GM12878 (cell line): ENCODE data around the gene ASAP2. TPM values are rescaled to one million over a fixed set of nuclear protein-coding genes. Genes with fewer than 3 reads are reported as not detected.

Experiments
- ATAC-seq: fragments of 200-7000 bp; cut with Tn5 transposase; 3 replicates; pipeline ENCODE4 v1.9.1; 2020; ENCODE audit warnings: mild to moderate bottlenecking, moderate library complexity
- BruUV-seq: library from RNA; stranded (reverse); fragments of 400-500 nt; replicated peaks from 2 replicates; lab custom pipeline; 2021; lab: Mats Ljungman, UMichigan
- CTCF ChIA-PET: fragments of 300-600 bp; sonication (Branson Sonifier 250); formaldehyde crosslinking; extraction: SDS; loops from one replicate; lab custom pipeline; 2021; ENCODE audit warnings: inconsistent platforms; lab: Yijun Ruan, JAX
- POLR2A ChIA-PET: fragments of 350-600 bp; formaldehyde crosslinking; extraction: SDS; loops from one replicate; lab custom pipeline; 2021; ENCODE audit warnings: inconsistent platforms; lab: Charles Lee
- RAD21 ChIA-PET: fragments of 300-600 bp; sonication (Branson Sonifier 250); formaldehyde crosslinking; loops from one replicate; lab custom pipeline; 2023; ENCODE audit warnings: antibody characterized with exemption; ENCODE audit not compliant: unreplicated experiment; lab: Charles Lee
- SMC1A ChIA-PET: fragments of 300-600 bp; sonication (Branson Sonifier 250); formaldehyde crosslinking; loops from one replicate; lab custom pipeline; 2023; ENCODE audit not compliant: unreplicated experiment, uncharacterized antibody; lab: Charles Lee
- DNase-seq: peaks from one replicate; pipeline ENCODE4 v3.0.0-alpha.2; 2011; ENCODE audit warnings: low read depth, low spot score
- FAIRE-seq: peaks from 3 replicates; lab custom pipeline; 2011; peaks lifted over from hg19 to GRCh38; lab: Jason Lieb, UNC
- H2AFZ ChIP-seq: 2 replicates; pipeline ENCODE4 v1.6.0; 2011; ENCODE audit warnings: low read depth, low read length, control low read depth; ENCODE audit not compliant: control insufficient read depth
- H3K27ac ChIP-seq: 2 replicates; pipeline ENCODE4 v1.5.1; 2011; ENCODE audit warnings: control low read depth; ENCODE audit not compliant: control insufficient read depth, insufficient read depth
- H3K27me3 ChIP-seq, 2 experiments: replicated peaks in 1 of 2; 2 replicates each; pipeline versions ENCODE4 v1.6.0 to v1.6.1; 2011; ENCODE audit warnings: low read length in 1 of 2; ENCODE audit not compliant: control insufficient read depth in 2 of 2, insufficient read depth in 2 of 2
- H3K36me3 ChIP-seq, 2 experiments: 2 replicates each; pipeline ENCODE4 v1.5.1; 2011; ENCODE audit warnings: low read length in 1 of 2; ENCODE audit not compliant: control insufficient read depth in 2 of 2, insufficient read depth in 2 of 2
- H3K4me1 ChIP-seq: 2 replicates; pipeline ENCODE4 v1.6.1; 2011; ENCODE audit warnings: mild to moderate bottlenecking, low read length, moderate library complexity, mixed read lengths; ENCODE audit not compliant: control insufficient read depth, insufficient read depth
- H3K4me2 ChIP-seq: 2 replicates; pipeline ENCODE4 v1.6.0; 2011; ENCODE audit warnings: control low read depth; ENCODE audit not compliant: control insufficient read depth, insufficient read depth
- H3K4me3 ChIP-seq: fragments of 200-600 bp; sonication (generic); 2 replicates; pipeline ENCODE4 v1.5.1; 2016
- H3K79me2 ChIP-seq: 2 replicates; pipeline ENCODE4 v1.6.0; 2011; ENCODE audit warnings: low read length; ENCODE audit not compliant: control insufficient read depth, insufficient read depth
- H3K9ac ChIP-seq: 2 replicates; pipeline ENCODE4 v1.8.0; 2011; ENCODE audit warnings: low read length, control low read depth, mixed read lengths; ENCODE audit not compliant: control insufficient read depth, insufficient read depth
- H3K9me3 ChIP-seq: replicated peaks from 3 replicates; pipeline ENCODE4 v1.5.1; 2011; ENCODE audit warnings: mild to moderate bottlenecking, low read length; ENCODE audit not compliant: control insufficient read depth, insufficient read depth
- H4K20me1 ChIP-seq: 2 replicates; pipeline ENCODE4 v1.6.0; 2011; ENCODE audit not compliant: control insufficient read depth, insufficient read depth
- BMI1 ChIP-seq: fragments of 450-650 bp; IDR thresholded peaks from 2 replicates; pipeline ENCODE4 v1.6.1; 2016; ENCODE audit warnings: mild to moderate bottlenecking, moderate library complexity, borderline replicate concordance
- CBFB ChIP-seq: IDR thresholded peaks from 2 replicates; pipeline ENCODE4 v1.6.1; 2016; ENCODE audit warnings: antibody characterized with exemption, low read depth
- EZH2 ChIP-seq: IDR thresholded peaks from 2 replicates; pipeline ENCODE4 v1.6.1; 2012; ENCODE audit warnings: low read depth, mild to moderate bottlenecking, control low read depth, inconsistent platforms, low read length, borderline replicate concordance; ENCODE audit not compliant: control insufficient read depth
- FOXM1 ChIP-seq: IDR thresholded peaks from 2 replicates; pipeline ENCODE4 v1.6.1; 2012; ENCODE audit warnings: low read depth, mild to moderate bottlenecking, inconsistent platforms, low read length, moderate library complexity
- HDGF ChIP-seq: fragments of 450-650 bp; IDR thresholded peaks from 2 replicates; pipeline ENCODE4 v1.6.1; 2016; ENCODE audit warnings: antibody characterized with exemption
- PAX8 ChIP-seq: fragments of 450-650 bp; IDR thresholded peaks from 2 replicates; pipeline ENCODE4 v1.6.1; 2017; ENCODE audit warnings: mild to moderate bottlenecking, moderate library complexity
- RAD21 ChIP-seq: IDR thresholded peaks from 2 replicates; pipeline ENCODE4 v1.6.1; 2011; ENCODE audit warnings: mild to moderate bottlenecking, low read depth, low read length, moderate library complexity; ENCODE audit not compliant: insufficient read depth
- RCOR1 ChIP-seq: conservative IDR thresholded peaks from 2 replicates; pipeline ENCODE4 v1.6.1; 2012; ENCODE audit warnings: low read depth, low read length, improper control_type of control experiment
- REST ChIP-seq: IDR thresholded peaks from 2 replicates; pipeline ENCODE4 v1.6.1; 2012; ENCODE audit warnings: mild to moderate bottlenecking, low read depth, low read length
- RFX5 ChIP-seq: IDR thresholded peaks from 2 replicates; pipeline ENCODE4 v1.6.1; 2011; ENCODE audit warnings: low read depth, low read length, improper control_type of control experiment
- ZNF24 ChIP-seq: fragments of 450-650 bp; IDR thresholded peaks from 2 replicates; pipeline ENCODE4 v1.6.1; 2017; ENCODE audit warnings: antibody characterized with exemption, mild to moderate bottlenecking
- ZNF687 ChIP-seq: fragments of 450-650 bp; IDR thresholded peaks from 2 replicates; pipeline ENCODE4 v1.6.1; 2017; ENCODE audit warnings: mild to moderate bottlenecking, moderate library complexity
- WGBS: methylation state at CpG from one replicate; pipeline ENCODE4 v1.1.6; 2016; ENCODE audit warnings: low lambda C conversion rate; ENCODE audit not compliant: insufficient replicate concordance, insufficient coverage; ENCODE audit errors: missing lambda C conversion rate; 5-methylcytosine and 5-hydroxymethylcytosine counted together
- in situ Hi-C: fragments of 300-500 bp; cut with MboI; formaldehyde crosslinking; loops from 9 replicates; pipeline ENCODE4 v1.14.3; 2018; ENCODE audit warnings: mixed read lengths
- intact Hi-C: fragments of 100-400 bp; cut with micrococcal nuclease; formaldehyde crosslinking; loops from one replicate; pipeline ENCODE4 v1.14.2; 2022; ENCODE audit not compliant: unreplicated experiment
- polyA plus RNA-seq, 11 experiments: library from polyadenylated mRNA; depleted of rRNA in 4 of 11; unstranded in 6 of 11; stranded (reverse) in 5 of 11; fragments of >200 nt; fragmentation: Nextera tagmentation in 4 of 11; fragmentation: Illumina TruSeq in 1 of 11; extraction: Ambion mirVana in 4 of 11; extraction: Trizol in 1 of 11; gene quantifications; 1 replicate in 1 of 11; 2 replicates in 10 of 11; pipeline versions ENCODE4 v1.2.1 to v1.2.3, GENCODE V29; 2011 to 2016; ENCODE audit warnings: inconsistent platforms in 2 of 11, missing spikeins in 2 of 11, low read depth in 1 of 11
- total RNA-seq, 4 experiments: library from RNA; depleted of rRNA in 3 of 4; stranded (reverse); fragments of >200 nt in 3 of 4; fragmentation: Illumina TruSeq in 1 of 4; extraction: Trizol in 1 of 4; gene quantifications; 2 replicates each; pipeline versions ENCODE4 v1.2.1 to v1.2.3, GENCODE V29; 2013 to 2021

Gene ASAP2
- total and polyA plus RNA-seq, 10 of the 15 experiments (the other 5 are each of a cell fraction or from before 2014, with no cell fraction given), result 0.05 to 0.27 (median 0.07) TPM; not detected in 4

GRCh38 chr2:9299161-9300100, 92.8 kb downstream of the ASAP2 start (continued):
- TF ChIP-seq RFX5 (no peak), HDGF (no peak), RAD21 (no peak)

- FAIRE-seq (no peak), ATAC-seq (no peak), DNase-seq (no peak)
- H3K27me3 ChIP-seq, result peaks cover 0 to 2% of the 10 kb centered on the region in 2 experiments; a peak in 1 of 4 replicates
- H3K27ac ChIP-seq, result no peak overlapping the region
- no peaks in the 10 kb centered on the region for H3K79me2 ChIP-seq
- H3K36me3 ChIP-seq, result no peaks in the 10 kb centered on the region
- BruUV-seq, result no TSS peak
- intact Hi-C loops (no loop called here), in situ Hi-C loops (no loop called here)
- POLR2A ChIA-PET, result no interaction called here
- H3K4me1 ChIP-seq, result no peaks in the 10 kb centered on the region
- H3K9me3 ChIP-seq, result no peaks in the 10 kb centered on the region
- no peak overlapping the region for H3K9ac ChIP-seq
- H2AFZ ChIP-seq, result no peak overlapping the region
- no peaks in the 10 kb centered on the region for H4K20me1 ChIP-seq
- RAD21 ChIA-PET, result no interaction called here
- H3K4me3 ChIP-seq, result no peak overlapping the region
- 20% methylated on average over 3 of the region's 3 CpGs for WGBS
- SMC1A ChIA-PET, result no interaction called here
- CTCF ChIA-PET, result no interaction called here
- no peak overlapping the region for H3K4me2 ChIP-seq
- TF ChIP-seq RCOR1 (no peak), REST (no peak), BMI1 (no peak), ZNF687 (no peak), EZH2 (no peak), PAX8 (no peak), FOXM1 (no peak), ZNF24 (no peak), CBFB (no peak)
These were observed 93.6 kb downstream of the ASAP2 start for GRCh38 chr2:9300214-9300613.
